GM19099 (cell line): ENCODE measurements around the gene KAZALD1.

Experiments
- POLR2A ChIP-seq: IDR thresholded peaks from 3 replicates; pipeline ENCODE4 v1.6.1; 2011; ENCODE audit warnings: low read depth; ENCODE audit not compliant: insufficient read length; ENCODE audit errors: extremely low read depth

KAZALD1 gene

GRCh38 chr10:101061624-101062231, at the start of gene KAZALD1:
KAZALD1 (plus strand) TSS chr10:101061989; CDS start chr10:101062593, 604 bp downstream.
- TF ChIP-seq POLR2A: no peak

GRCh38 chr10:101012525-101013364, 49.0 kb upstream of the KAZALD1 start:
- TF ChIP-seq POLR2A: no peak

- TF ChIP-seq POLR2A: no peak
These were observed 48.4 kb upstream of the KAZALD1 start for GRCh38 chr10:101013365-101013825.

- no peak for TF ChIP-seq POLR2A
These were observed 47.4 kb upstream of the KAZALD1 start for GRCh38 chr10:101014230-101014884.

- no peak for TF ChIP-seq POLR2A
These were observed 46.7 kb upstream of the KAZALD1 start for GRCh38 chr10:101014966-101015581.

GRCh38 chr10:101015582-101015973, 46.2 kb upstream of the KAZALD1 start:
- no peak for TF ChIP-seq POLR2A

GRCh38 chr10:101016814-101017213, 45.0 kb upstream of the KAZALD1 start:
- TF ChIP-seq POLR2A: no peak

GRCh38 chr10:101018118-101018599, 43.6 kb upstream of the KAZALD1 start:
- TF ChIP-seq POLR2A: no peak

- TF ChIP-seq POLR2A: no peak
These were observed 43.0 kb upstream of the KAZALD1 start for GRCh38 chr10:101018600-101019439.

- TF ChIP-seq POLR2A: no peak
These were observed 42.4 kb upstream of the KAZALD1 start for GRCh38 chr10:101019440-101019703.

- no peak for TF ChIP-seq POLR2A
These were observed 41.2 kb upstream of the KAZALD1 start for GRCh38 chr10:101020427-101021075.

GRCh38 chr10:101021239-101021638, 40.5 kb upstream of the KAZALD1 start:
- TF ChIP-seq POLR2A: no peak

- TF ChIP-seq POLR2A: no peak
These were observed 40.0 kb upstream of the KAZALD1 start for GRCh38 chr10:101021692-101022251.
